Fibroblast of lung (primary cell): ENCODE results near the gene CDCP1. TPM values are rescaled to one million over a fixed set of nuclear protein-coding genes. Genes with fewer than 3 reads are reported as not detected.
"Not testable (repeated sequence)": the region's sequence is repeated elsewhere in the genome, so short reads cannot be mapped to it uniquely, and the experiment has no call there.

ENCODE experiments used
- DNase-seq, 2 donors: peaks; one replicate each; pipeline versions ENCODE4 v3.0.0 to v3.0.0-alpha.2; 2010; ENCODE audit warnings: low read depth in 2 of 2
- H2AFZ ChIP-seq: 2 replicates; pipeline ENCODE4 v1.5.1; 2012; ENCODE audit warnings: low read length, control low read depth, inconsistent platforms
- H3K27ac ChIP-seq: 2 replicates; pipeline ENCODE4 v1.5.1; 2011; ENCODE audit warnings: low read length, control low read depth; ENCODE audit not compliant: insufficient read depth
- H3K27me3 ChIP-seq: 2 replicates; pipeline ENCODE4 v1.5.1; 2011; ENCODE audit warnings: mild to moderate bottlenecking, low read length; ENCODE audit not compliant: control insufficient read depth, insufficient read depth
- H3K36me3 ChIP-seq: 2 replicates; pipeline ENCODE4 v1.5.1; 2011; ENCODE audit warnings: low read length; ENCODE audit not compliant: control insufficient read depth, insufficient read depth
- H3K4me1 ChIP-seq: 2 replicates; pipeline ENCODE4 v1.5.1; 2011; ENCODE audit warnings: low read length; ENCODE audit not compliant: control insufficient read depth, insufficient read depth; ENCODE audit errors: extremely low read depth
- H3K4me2 ChIP-seq: 2 replicates; pipeline ENCODE4 v1.5.1; 2011; ENCODE audit warnings: low read length, control low read depth; ENCODE audit not compliant: insufficient read depth; ENCODE audit errors: extremely low read depth
- H3K4me3 ChIP-seq, 4 experiments: fragments of 200-600 bp in 1 of 4; sonication (generic) in 1 of 4; replicated peaks in 1 of 4; 2 replicates each; pipeline ENCODE4 v1.5.1; 2011 to 2016; ENCODE audit warnings: low read length in 4 of 4, low read depth in 3 of 4, mild to moderate bottlenecking in 3 of 4, control low read depth in 2 of 4, inconsistent platforms in 1 of 4, mixed read lengths in 1 of 4; ENCODE audit not compliant: insufficient read depth in 1 of 4; ENCODE audit errors: control extremely low read depth in 1 of 4
- H3K79me2 ChIP-seq: 2 replicates; pipeline ENCODE4 v1.5.1; 2012; ENCODE audit warnings: mild to moderate bottlenecking, low read length, inconsistent platforms; ENCODE audit not compliant: control insufficient read depth, insufficient read depth
- H3K9ac ChIP-seq: 2 replicates; pipeline ENCODE4 v1.5.1; 2011; ENCODE audit warnings: mild to moderate bottlenecking, low read length, control low read depth; ENCODE audit not compliant: insufficient read depth
- H3K9me3 ChIP-seq: 2 replicates; pipeline ENCODE4 v1.5.1; 2012; ENCODE audit warnings: low read depth, low read length; ENCODE audit not compliant: control insufficient read depth, insufficient read depth
- H4K20me1 ChIP-seq: 2 replicates; pipeline ENCODE4 v1.5.1; 2011; ENCODE audit warnings: low read length; ENCODE audit not compliant: control insufficient read depth, insufficient read depth; ENCODE audit errors: extremely low read depth
- CTCF ChIP-seq, 2 donors: IDR thresholded peaks in 1 of 2; conservative IDR thresholded peaks in 1 of 2; 1 replicate in 1 of 2; 2 replicates in 1 of 2; pipeline ENCODE4 v1.5.1; 2011 to 2012; ENCODE audit warnings: low read length in 2 of 2, control low read depth in 1 of 2, inconsistent platforms in 1 of 2, low read depth in 1 of 2, mild to moderate bottlenecking in 1 of 2
- EZH2 ChIP-seq: IDR thresholded peaks from 2 replicates; pipeline ENCODE4 v1.5.1; 2012; ENCODE audit warnings: low read length, control low read depth, mild to moderate bottlenecking; ENCODE audit errors: missing control alignments
- polyA plus RNA-seq, 2 donors: library from polyadenylated mRNA; depleted of rRNA in 1 of 2; stranded (reverse) in 1 of 2; unstranded in 1 of 2; fragments of >200 nt; gene quantifications; 2 replicates each; pipeline ENCODE4 v1.2.1, GENCODE V29; 2011 to 2012; ENCODE audit warnings: missing spikeins in 1 of 2
- total RNA-seq: library from RNA; depleted of rRNA; stranded (reverse); fragments of >200 nt; gene quantifications from 2 replicates; pipeline ENCODE4 v1.2.1, GENCODE V29; 2014

CDCP1 gene
- total and polyA plus RNA-seq, 2 donors (not counting 1 experiment from before 2014, with no cell fraction given) = 25.6 to 56.1 TPM

- Histone ChIP-seq H2AFZ (no peak overlapping the region), H3K4me1 (no peaks in the 10 kb centered on the region), H3K4me2 (no peak overlapping the region), H4K20me1 (no peaks in the 10 kb centered on the region), H3K4me3 (no peak overlapping the region), H3K9ac (no peak overlapping the region), H3K79me2 (peaks cover 17% of the 10 kb centered on the region), H3K27me3 (no peaks in the 10 kb centered on the region), H3K36me3 (no peaks in the 10 kb centered on the region), H3K27ac (no peak overlapping the region), H3K9me3 (no peaks in the 10 kb centered on the region)
- DNase-seq = peak; percentile 39 to 56
- no peak for TF ChIP-seq CTCF (conservative IDR thresholded peaks at IDR 0.05 in 1 of 2, IDR thresholded peaks at IDR 0.05 in 1 of 2; ENCODE audit: low read depth in 1 of 2, low read length in 2 of 2)
- no peak for TF ChIP-seq EZH2
Measured at GRCh38 chr3:45148921-45149320, 2.7 kb upstream of the CDCP1 start.

GRCh38 chr3:45145223-45145622 lies 955 bp downstream of the CDCP1 start:
- H3K9me3 ChIP-seq = no peaks in the 10 kb centered on the region
- peak overlapping the region; percentile 68 to 85 (median 76) for H3K4me3 ChIP-seq
- peak in 1 of 2 donors; percentile 37 for DNase-seq
- H3K27me3 ChIP-seq = no peaks in the 10 kb centered on the region
- peaks cover 48% of the 10 kb centered on the region for H3K79me2 ChIP-seq
- peak overlapping the region; percentile 75 for H2AFZ ChIP-seq
- H3K27ac ChIP-seq = peak overlapping the region; percentile 79
- no peak for TF ChIP-seq EZH2
- TF ChIP-seq CTCF (conservative IDR thresholded peaks at IDR 0.05 in 1 of 2, IDR thresholded peaks at IDR 0.05 in 1 of 2; ENCODE audit: low read depth in 1 of 2, low read length in 2 of 2) = no peak
- H3K4me2 ChIP-seq = peak overlapping the region; percentile 92
- H4K20me1 ChIP-seq = no peaks in the 10 kb centered on the region
- H3K36me3 ChIP-seq = no peaks in the 10 kb centered on the region
- peak overlapping the region; percentile 78 for H3K9ac ChIP-seq
- peaks cover under 1% of the 10 kb centered on the region for H3K4me1 ChIP-seq

GRCh38 chr3:45143673-45144671 lies 2.2 kb downstream of the CDCP1 start:
- no peak overlapping the region for H3K9ac ChIP-seq
- TF ChIP-seq EZH2 (no peak), CTCF (conservative IDR thresholded peaks at IDR 0.05 in 1 of 2, IDR thresholded peaks at IDR 0.05 in 1 of 2; ENCODE audit: low read depth in 1 of 2, low read length in 2 of 2) (no peak)
- peaks cover 13% of the 10 kb centered on the region for H3K4me1 ChIP-seq
- peak overlapping the region in 2 of 4 experiments; percentile 83 to 85 for H3K4me3 ChIP-seq
- H3K79me2 ChIP-seq = peaks cover 56% of the 10 kb centered on the region
- peak overlapping the region; percentile 40 for H3K27ac ChIP-seq
- H3K9me3 ChIP-seq = no peaks in the 10 kb centered on the region
- peak overlapping the region; percentile 30 for H2AFZ ChIP-seq
- DNase-seq = peak; percentile 68 to 75
- H3K4me2 ChIP-seq = peak overlapping the region; percentile 49
- H3K27me3 ChIP-seq = no peaks in the 10 kb centered on the region
- H3K36me3 ChIP-seq = no peaks in the 10 kb centered on the region
- H4K20me1 ChIP-seq = no peaks in the 10 kb centered on the region

- not testable (repeated sequence) for H3K36me3 ChIP-seq, H2AFZ ChIP-seq, H3K27me3 ChIP-seq, DNase-seq, H4K20me1 ChIP-seq, H3K27ac ChIP-seq, H3K4me2 ChIP-seq, H3K4me3 ChIP-seq, H3K9ac ChIP-seq, H3K9me3 ChIP-seq
- Histone ChIP-seq H3K4me1 (peaks cover 18% of the 10 kb centered on the region), H3K79me2 (peaks cover 77% of the 10 kb centered on the region)
Measured at GRCh38 chr3:45140770-45141155, 5.4 kb downstream of the CDCP1 start.
